Uterus (tissue), 2 donors: ENCODE measurements around the gene NECTIN4.

Experiments used
- POLR2A ChIP-seq, 2 donors: fragments of 450-650 bp; IDR thresholded peaks; one replicate each; pipeline ENCODE4 v1.6.1; 2016; ENCODE audit warnings: antibody characterized with exemption in 2 of 2, mild to moderate bottlenecking in 1 of 2, moderate library complexity in 1 of 2
- TF ChIP-seq, protein P1 (sequence below), 4 experiments: fragments of 200-600 bp in 2 of 4; fragments of 450-650 bp in 2 of 4; sonication (generic) in 2 of 4; IDR thresholded peaks; one replicate each; pipeline ENCODE4 v1.5.1; 2016 to 2019; ENCODE audit warnings: antibody characterized with exemption in 4 of 4, mild to moderate bottlenecking in 2 of 4, moderate library complexity in 1 of 4

DNA sequence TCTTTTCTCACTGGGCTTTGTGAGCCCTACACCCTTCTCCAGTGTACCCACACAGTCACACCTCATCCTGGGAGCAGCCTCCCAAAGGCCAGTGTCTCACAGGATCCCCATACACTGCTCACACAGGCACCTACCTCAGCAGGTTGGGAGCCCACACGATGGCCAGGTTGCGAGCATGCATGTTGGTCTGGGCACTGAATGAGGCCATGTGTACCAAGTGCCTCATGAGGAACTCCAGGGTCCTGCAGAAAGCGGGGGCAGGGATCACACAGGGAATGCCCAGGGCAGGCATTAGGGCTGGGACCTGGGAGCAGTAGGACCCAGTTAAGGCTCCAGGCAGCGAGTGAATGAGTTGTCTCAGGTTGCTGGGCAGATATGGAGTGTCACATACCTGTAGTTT, 35.1 kb downstream of the NECTIN4 start:
- TF ChIP-seq POLR2A (IDR thresholded peaks at IDR 0.05): no peak
- TF ChIP-seq, protein P1, sequence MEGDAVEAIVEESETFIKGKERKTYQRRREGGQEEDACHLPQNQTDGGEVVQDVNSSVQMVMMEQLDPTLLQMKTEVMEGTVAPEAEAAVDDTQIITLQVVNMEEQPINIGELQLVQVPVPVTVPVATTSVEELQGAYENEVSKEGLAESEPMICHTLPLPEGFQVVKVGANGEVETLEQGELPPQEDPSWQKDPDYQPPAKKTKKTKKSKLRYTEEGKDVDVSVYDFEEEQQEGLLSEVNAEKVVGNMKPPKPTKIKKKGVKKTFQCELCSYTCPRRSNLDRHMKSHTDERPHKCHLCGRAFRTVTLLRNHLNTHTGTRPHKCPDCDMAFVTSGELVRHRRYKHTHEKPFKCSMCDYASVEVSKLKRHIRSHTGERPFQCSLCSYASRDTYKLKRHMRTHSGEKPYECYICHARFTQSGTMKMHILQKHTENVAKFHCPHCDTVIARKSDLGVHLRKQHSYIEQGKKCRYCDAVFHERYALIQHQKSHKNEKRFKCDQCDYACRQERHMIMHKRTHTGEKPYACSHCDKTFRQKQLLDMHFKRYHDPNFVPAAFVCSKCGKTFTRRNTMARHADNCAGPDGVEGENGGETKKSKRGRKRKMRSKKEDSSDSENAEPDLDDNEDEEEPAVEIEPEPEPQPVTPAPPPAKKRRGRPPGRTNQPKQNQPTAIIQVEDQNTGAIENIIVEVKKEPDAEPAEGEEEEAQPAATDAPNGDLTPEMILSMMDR (IDR thresholded peaks at IDR 0.05): no peak
